ENCODE measurements around the gene ABCB8.

ABCB8 gene

DNA sequence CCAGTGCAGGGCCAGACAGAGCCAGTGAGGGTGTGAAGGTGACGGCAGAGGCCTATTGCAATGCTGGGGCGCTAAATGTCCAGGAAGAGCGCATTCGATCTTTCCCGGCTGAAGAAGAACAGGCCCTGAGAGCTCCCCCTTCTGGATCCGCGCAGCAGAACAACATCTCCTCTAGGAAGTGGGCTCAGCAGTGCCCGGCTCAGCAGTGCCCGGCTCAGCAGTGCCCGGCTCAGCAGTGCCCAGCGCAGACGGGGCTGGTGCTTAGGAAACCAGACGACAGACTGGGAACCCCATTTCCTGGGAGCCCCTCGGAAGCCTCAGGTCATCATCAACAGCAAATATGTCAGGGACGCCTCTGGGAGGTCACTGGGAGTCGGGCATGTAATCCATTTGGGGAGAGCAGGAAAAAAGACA is 42.1 kb upstream of the ABCB8 start:
- H3K27ac ChIP-seq, result no peak overlapping the region
- TF ChIP-seq, protein P1, sequence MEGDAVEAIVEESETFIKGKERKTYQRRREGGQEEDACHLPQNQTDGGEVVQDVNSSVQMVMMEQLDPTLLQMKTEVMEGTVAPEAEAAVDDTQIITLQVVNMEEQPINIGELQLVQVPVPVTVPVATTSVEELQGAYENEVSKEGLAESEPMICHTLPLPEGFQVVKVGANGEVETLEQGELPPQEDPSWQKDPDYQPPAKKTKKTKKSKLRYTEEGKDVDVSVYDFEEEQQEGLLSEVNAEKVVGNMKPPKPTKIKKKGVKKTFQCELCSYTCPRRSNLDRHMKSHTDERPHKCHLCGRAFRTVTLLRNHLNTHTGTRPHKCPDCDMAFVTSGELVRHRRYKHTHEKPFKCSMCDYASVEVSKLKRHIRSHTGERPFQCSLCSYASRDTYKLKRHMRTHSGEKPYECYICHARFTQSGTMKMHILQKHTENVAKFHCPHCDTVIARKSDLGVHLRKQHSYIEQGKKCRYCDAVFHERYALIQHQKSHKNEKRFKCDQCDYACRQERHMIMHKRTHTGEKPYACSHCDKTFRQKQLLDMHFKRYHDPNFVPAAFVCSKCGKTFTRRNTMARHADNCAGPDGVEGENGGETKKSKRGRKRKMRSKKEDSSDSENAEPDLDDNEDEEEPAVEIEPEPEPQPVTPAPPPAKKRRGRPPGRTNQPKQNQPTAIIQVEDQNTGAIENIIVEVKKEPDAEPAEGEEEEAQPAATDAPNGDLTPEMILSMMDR (conservative IDR thresholded peaks at IDR 0.05; ENCODE audit: low read depth), result peak; percentile 84
- POLR2A ChIA-PET (ENCODE audit: low non-redundant PET), result no interaction called here
- CTCF ChIA-PET, result interaction anchor here (0.6 to 1.3 kb wide), 8 partner anchors 22 to 1901 kb away, joined by 3 to 10 read pairs (median 4); no protein-coding TSS in a partner anchor
- peak; percentile 42 for DNase-seq (ENCODE audit: low spot score)

- H3K27ac ChIP-seq, result no peak overlapping the region
- POLR2A ChIA-PET (ENCODE audit: low non-redundant PET), result no interaction called here
- DNase-seq (ENCODE audit: low spot score), result no peak
- CTCF ChIA-PET, result interaction anchor here (0.7 to 1.3 kb wide), 3 partner anchors 42 to 72 kb away, joined by 3 to 4 read pairs (median 3); no protein-coding TSS in a partner anchor
- TF ChIP-seq, protein P1 (conservative IDR thresholded peaks at IDR 0.05; ENCODE audit: low read depth), result no peak
These were observed 41.7 kb upstream of the ABCB8 start for GRCh38 chr7:150986556-150986955.

DNA sequence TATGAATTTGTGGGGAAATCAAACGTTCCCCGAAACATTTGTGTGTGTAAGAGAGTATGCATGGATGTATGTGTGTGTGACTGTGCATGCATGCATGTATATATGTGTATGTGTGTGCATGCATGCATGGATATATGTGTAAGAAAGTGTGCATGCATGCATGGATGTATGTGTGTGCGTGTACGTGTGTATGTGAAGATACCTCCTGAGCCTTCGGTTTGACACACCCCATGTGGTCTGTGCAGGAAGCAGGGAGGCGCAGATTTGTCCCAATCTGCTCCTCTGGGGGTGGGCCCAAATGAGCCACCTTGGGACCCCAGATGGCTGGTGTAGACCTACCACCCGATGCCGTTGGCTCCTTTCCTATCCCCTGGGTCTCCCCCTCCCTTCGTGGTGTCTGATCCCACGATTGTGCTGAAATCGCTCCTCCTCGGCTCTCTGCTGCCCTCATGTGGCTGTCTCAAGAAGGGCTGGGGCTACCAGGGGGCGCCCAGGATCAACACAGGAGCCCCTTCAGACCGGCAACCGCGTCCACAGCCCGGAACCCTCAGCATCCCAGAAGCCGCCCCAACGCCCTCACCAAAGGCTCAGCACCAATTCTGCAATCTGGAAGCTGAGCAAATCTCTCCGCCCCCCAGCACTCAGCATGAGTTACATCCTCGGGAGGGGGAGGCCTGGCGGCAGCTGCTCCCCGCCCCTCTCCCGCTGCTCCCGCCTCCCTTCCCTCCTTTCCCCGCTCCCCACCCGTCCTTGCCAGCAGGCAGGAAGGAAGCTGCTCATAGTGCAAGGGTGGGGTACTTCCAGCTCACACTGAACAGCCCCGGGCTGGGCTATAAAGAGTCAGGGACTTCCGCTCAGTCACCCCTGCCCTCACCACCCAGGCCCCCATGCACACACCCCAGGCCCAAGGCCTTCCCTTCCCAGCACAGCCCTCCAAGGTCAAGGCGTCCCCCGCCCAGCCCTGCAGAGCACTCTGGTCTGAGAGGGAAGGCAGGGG is 39.7 kb upstream of the ABCB8 start:
- CTCF ChIA-PET, result interaction anchor here (0.7 to 0.8 kb wide), 3 partner anchors 26 to 90 kb away, joined by 3 to 5 read pairs (median 4); no protein-coding TSS in a partner anchor
- TF ChIP-seq, protein P1 (conservative IDR thresholded peaks at IDR 0.05; ENCODE audit: low read depth), result peak; percentile 93
- DNase-seq (ENCODE audit: low spot score), result peak; percentile 37
- no peak overlapping the region for H3K27ac ChIP-seq
- POLR2A ChIA-PET (ENCODE audit: low non-redundant PET), result no interaction called here

DNA sequence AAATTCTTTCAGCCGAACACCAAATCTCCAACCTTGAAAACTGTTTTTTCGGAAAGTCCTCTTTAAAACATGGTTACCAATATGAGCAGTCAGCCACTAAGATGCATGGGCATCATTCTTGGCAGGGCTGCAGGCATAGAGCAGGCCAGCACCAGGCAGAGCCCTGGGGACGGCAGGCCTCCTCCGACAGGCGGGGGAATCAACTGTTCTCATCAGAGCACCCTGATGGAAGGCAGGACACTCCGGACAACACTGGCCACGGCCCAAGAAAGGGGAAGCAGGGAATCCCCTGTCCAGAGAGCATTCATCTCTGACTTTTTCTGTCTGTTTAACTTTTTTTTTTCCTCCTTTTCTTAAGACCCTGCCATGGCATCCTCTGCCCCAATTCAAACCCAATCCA is 38.8 kb upstream of the ABCB8 start:
- TF ChIP-seq, protein P1 (conservative IDR thresholded peaks at IDR 0.05; ENCODE audit: low read depth), result no peak
- ChIA-PET POLR2A (ENCODE audit: low non-redundant PET) (no interaction called here), CTCF (interaction anchor here (0.7 kb wide), 1 partner anchor 67 kb away, joined by 5 read pairs; no protein-coding TSS in a partner anchor)
- H3K27ac ChIP-seq, result no peak overlapping the region
- DNase-seq (ENCODE audit: low spot score), result no peak

DNA sequence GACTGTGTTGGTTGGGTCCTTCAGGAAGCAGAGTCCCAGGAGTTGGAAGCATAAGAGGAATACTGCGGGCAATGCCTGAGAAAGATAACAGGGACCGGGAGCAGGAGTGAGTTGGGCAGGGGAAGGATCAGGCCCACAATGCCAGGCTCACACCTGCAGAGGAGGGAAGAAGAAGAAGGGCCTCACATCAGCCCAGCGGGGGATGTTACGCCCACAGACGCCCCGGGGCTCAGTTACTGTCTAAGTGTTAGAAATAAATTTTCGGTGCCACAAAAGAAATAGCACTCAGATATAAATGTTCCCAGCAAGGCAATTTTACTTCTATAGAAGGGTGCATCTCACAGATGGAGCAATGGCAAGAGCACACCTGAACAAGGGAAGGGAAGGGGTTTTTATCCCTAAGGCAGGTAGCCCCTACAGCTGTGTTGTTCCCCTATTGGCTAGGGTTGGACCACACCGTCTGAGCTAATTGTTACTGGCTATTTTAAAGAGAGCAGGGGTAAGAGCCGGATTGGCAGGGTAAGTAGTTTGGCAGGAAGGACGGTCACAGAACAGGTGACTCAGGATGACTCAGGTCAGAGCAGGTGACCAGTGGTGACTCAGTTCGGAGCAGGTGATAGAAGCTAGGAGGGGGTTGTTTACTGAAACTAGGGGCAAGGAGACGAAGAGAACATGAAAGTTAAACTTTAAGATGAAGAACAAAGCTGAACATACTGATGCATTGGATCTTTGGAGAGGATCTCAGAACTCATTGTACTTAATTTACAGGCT is 37.6 kb upstream of the ABCB8 start, which contains the start of gene NOS3:
TSS of gene NOS3 (plus strand) at position 602 of the 771 bp plus-strand sequence. CDS start 2,787 bp downstream, outside the sequence.
- TF ChIP-seq, protein P1 (conservative IDR thresholded peaks at IDR 0.05; ENCODE audit: low read depth), result no peak
- DNase-seq (ENCODE audit: low spot score), result no peak
- POLR2A ChIA-PET (ENCODE audit: low non-redundant PET), result no interaction called here
- CTCF ChIA-PET, result no interaction called here
- H3K27ac ChIP-seq, result no peak within 1 kb of the TSS

GRCh38 chr7:150992051-150992640 is 36.1 kb upstream of the ABCB8 start:
- CTCF ChIA-PET, result no interaction called here
- DNase-seq (ENCODE audit: low spot score), result no peak
- POLR2A ChIA-PET (ENCODE audit: low non-redundant PET), result no interaction called here
- TF ChIP-seq, protein P1 (conservative IDR thresholded peaks at IDR 0.05; ENCODE audit: low read depth), result no peak
- H3K27ac ChIP-seq, result no peak overlapping the region
